Kasumi-1 (cell line): Measurements from ENCODE around the gene FARS2.

Experiments used
- DNase-seq, 2 experiments: peaks; one replicate each; lab custom pipeline; 2025; lab: John Stamatoyannopoulos, UW

Gene FARS2

DNA sequence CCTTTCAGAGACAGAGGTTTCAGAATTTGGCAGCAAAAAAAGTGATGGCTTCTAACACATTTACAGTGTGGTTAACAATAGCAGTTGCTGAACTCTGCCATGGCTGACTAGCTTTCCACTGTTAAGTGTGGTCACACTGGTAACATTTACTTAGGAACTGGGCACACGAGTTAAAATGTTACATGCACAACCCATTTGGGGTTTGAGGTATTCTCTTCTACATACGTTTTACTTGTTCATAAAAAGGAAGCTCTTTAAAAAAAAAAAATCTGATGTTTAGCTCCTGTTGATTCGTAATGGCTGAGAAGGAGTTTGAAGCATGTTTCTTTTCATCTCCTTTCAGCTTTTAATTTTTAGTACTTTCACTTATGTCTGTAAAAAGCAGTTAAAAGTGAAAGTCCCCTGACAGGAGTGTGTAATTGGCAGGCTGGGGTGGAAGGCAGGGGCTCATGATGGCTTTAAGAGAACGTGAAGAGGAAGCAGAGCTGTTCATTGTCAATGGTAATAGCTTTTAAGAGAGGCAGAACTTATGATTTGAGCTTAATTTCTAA, 245.9 kb downstream of the FARS2 start:
- no peak for DNase-seq

- DNase-seq, result no peak
These were observed 247.8 kb downstream of the FARS2 start for GRCh38 chr6:5509106-5509505.

GRCh38 chr6:5510331-5511133, 249.2 kb downstream of the FARS2 start:
- no peak for DNase-seq

DNA sequence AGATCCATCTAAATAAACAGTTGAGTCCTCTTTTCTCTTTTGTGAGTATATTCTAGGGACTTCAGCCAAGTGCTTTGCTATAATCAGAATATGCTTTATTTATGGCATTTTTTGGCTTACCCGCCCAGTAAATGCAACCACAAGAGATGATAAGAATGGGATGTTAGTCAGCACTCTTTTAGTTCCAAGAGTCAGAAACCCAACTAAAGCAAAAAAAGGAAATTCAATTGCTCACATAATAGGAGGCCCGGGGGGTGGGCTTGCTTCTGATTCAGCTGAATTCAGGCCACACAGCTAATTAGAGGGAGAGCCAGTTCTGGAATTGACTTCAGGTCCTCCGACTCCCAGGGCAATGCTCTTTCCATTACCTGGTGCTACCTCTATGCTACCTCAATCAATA, 250.6 kb downstream of the FARS2 start:
- no peak for DNase-seq

GRCh38 chr6:5512422-5512821, 251.1 kb downstream of the FARS2 start:
- DNase-seq, result no peak

- no peak for DNase-seq
These were observed 252.1 kb downstream of the FARS2 start for GRCh38 chr6:5513408-5513807.

DNA sequence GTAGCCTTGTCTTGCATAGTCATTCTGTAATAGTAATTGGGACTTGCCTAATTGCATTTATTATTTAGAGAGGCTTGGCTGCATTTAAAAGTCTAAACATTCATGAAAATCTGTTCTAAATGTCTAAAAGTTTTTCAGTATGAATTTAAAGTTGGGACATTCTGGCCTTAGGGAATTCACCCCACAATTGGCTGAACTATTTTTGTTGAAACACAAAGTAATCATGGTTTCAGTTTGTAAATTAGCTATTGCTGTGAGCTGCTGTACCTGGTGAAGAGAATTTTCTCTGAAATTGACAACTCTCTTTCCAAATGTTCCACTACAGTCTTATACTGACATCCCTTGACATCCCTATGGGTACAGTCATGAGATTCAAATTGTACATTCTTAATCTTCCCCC, 253.0 kb downstream of the FARS2 start:
- DNase-seq, result no peak

GRCh38 chr6:5515200-5515599, 253.9 kb downstream of the FARS2 start:
- no peak for DNase-seq

GRCh38 chr6:5516036-5516435, 254.7 kb downstream of the FARS2 start:
- no peak for DNase-seq

DNA sequence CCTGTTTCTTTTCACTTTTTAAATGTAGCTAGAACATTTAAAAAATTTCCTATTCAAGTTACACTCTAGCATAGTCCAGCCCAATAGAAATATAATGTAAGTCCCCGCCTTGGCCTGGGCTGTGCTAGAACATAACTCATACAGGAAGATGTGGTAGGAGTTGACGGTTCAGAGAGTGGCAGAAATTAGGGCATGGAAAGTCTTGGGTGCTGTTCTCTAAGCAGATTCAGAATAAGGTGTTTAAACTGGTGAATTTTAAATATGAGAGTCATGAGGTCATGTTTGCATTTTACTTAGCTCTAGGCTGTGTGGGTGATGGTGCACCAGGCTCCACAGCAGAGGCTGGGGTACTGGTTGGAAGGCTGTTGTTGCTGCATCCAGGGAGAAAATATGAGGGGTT, 256.5 kb downstream of the FARS2 start:
- peak; percentile 11 to 18 for DNase-seq

- peak; percentile 20 to 29 for DNase-seq
These were observed 257.7 kb downstream of the FARS2 start for GRCh38 chr6:5518936-5519491.

DNA sequence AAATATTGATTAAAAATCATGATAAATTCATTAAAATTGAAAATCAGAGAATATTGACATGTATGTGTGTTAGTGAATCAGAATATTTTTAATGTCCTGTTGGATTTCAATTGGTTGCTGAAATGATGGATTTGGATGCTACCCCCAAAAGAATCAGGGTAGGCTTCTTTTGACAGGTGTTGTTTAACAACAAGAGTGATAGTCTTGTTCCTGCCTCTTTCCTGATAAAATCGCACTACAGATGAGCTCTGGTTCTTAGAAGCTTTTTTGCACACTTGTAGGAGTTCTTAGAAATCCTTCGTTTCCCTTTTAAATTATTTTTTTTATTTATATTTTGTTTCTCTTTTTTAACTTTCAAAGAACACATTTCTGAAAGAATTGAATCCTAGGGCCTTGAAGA, 259.5 kb downstream of the FARS2 start:
- no peak for DNase-seq

DNA sequence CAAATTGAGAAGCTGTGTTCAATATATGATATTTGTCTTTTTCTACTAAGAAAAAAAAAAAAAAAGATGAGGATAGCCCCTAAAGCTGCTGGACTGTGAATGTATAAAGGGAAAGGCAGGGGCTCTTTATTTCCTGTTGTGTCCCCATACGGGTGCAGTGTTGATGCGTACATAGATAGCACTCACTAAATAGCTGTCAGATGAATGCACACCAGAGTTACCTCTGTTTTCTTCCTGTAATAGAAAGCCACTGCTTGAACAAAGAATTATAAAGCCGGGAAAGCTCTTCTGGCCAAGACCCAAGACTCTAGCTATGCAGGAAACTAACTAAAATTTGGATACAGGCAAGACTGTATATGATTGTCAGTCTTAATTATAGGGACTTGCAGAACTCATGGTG, 260.0 kb downstream of the FARS2 start:
- no peak for DNase-seq

DNA sequence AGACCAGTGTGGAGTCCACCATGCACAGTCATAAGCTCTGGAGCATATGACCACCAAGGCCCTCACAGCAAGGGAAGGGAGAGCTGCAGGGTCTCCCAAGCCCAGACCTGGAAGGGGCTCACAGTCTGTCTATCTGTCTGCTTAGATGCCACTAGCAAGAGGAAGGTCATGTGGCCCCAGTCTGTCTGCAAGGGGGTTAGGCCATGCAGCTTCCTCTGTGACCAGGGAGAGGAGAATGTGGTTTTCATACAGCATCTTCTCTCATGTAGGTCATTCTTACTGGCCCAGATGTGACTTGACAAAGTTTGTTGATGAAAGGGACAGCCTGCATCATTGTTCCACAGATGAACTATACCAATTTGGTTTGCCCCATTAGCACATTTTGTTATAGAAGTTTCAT, 260.8 kb downstream of the FARS2 start:
- DNase-seq, result peak; percentile 1 to 8

DNA sequence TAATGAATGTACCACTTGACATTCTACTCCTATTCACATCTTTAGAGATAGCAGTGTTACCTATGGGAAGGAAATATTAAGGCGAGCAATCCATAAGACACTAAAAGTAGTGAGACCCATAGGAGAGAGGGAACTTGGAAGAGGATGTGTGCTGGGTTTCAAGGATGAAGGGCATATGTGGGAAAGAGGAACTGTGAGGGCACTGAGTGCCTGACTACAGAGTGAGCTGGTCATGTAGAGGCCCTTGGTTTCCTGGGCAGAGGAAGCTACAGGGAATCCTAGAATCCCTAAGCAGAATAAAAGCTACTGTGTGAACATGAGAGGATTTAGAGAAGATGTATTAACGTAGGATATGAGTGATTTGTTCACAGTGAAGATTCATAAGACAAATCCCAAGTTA, 262.8 kb downstream of the FARS2 start:
- DNase-seq, result peak; percentile 13 to 29

DNA sequence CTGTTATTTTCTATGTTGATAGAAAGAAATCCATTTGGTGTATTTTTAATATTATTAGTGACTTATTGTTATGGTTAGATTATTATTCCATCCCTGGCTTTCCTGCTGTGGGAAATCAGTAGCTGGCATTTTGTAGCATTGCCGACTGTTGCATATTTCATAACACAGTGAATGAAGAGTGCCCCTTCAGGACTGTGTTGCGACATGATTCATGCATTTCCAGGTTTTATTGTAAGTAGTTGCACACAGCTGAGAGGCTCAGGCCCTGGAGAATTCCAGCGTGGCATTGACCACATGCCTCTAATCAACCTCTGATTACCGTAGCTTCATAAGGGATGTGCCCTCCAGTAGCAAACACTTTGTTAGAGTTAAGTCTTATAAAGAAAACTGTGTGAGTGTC, 263.9 kb downstream of the FARS2 start:
- peak in 1 of 2 experiments; percentile 3 for DNase-seq

GRCh38 chr6:5529015-5529414, 267.7 kb downstream of the FARS2 start:
- no peak for DNase-seq

GRCh38 chr6:5529733-5530132, 268.4 kb downstream of the FARS2 start:
- DNase-seq, result no peak

- DNase-seq, result no peak
These were observed 269.8 kb downstream of the FARS2 start for GRCh38 chr6:5531161-5531560.

DNA sequence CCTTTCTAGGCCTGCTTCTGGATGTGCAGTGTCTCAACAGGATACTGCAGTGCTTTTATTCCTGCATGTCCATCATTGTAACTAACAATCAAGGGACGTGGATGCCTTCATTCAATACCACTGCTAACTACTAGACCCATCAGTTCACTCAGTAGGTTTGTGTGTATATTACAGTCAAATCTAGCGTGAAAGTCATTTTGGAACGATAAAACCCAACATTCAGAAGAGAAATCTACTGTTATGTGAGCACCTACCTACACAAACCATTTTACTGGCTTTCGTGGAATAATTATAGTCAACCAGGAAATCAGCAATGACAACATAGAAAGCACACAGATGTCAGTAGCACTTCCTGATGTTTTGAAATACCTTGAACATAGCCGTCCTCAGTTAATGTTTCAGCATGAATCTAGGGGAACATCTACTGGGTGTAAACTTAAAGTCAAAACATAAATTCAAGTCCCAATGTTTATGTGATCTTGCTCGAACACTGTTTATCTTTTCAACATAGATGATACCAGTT, 270.6 kb downstream of the FARS2 start:
- peak; percentile 31 to 43 for DNase-seq

GRCh38 chr6:5532941-5533340, 271.6 kb downstream of the FARS2 start:
- no peak for DNase-seq

DNA sequence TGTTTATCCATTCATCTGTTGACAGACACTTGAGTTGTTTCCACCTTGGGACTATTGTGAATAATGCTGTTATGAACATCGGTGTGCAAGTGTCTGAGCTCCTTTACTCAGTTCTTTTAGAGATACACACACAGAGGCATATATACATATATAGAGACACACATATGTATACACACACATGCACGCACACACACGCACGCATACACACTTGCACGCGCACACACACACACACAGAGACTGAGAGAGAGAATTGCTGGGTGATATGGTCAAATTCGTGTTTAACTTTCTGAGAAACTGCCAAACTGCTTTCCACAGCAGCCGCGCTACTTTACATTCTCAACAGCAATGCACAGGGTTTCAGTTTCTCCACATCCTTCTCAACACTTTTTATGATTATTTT, 273.3 kb downstream of the FARS2 start:
- DNase-seq, result no peak

- no peak for DNase-seq
These were observed 275.3 kb downstream of the FARS2 start for GRCh38 chr6:5536644-5537043.
